Measurements from ENCODE around the gene TFPI2.
"Not testable (repeated sequence)": the region's sequence is repeated elsewhere in the genome, so short reads cannot be mapped to it uniquely, and the experiment has no call there.

The TFPI2 gene

GRCh38 chr7:93890464-93891068 is at the start of gene TFPI2:
TSS of gene TFPI2 (minus strand) at chr7:93890753. CDS start at chr7:93890678, 75 bp downstream.
- no peak for DNase-seq

- DNase-seq = no peak
These were observed 47.7 kb upstream of the TFPI2 start for GRCh38 chr7:93938293-93938692.

GRCh38 chr7:93937818-93938217 is 47.3 kb upstream of the TFPI2 start:
- no peak for DNase-seq

GRCh38 chr7:93935102-93935501 is 44.5 kb upstream of the TFPI2 start:
- DNase-seq = no peak

GRCh38 chr7:93933156-93933555 is 42.6 kb upstream of the TFPI2 start:
- no peak for DNase-seq

- DNase-seq = no peak
These were observed 41.1 kb upstream of the TFPI2 start for GRCh38 chr7:93931655-93932054.

- no peak for DNase-seq
These were observed 37.0 kb upstream of the TFPI2 start for GRCh38 chr7:93927585-93927984.

- no peak for DNase-seq
These were observed 36.2 kb upstream of the TFPI2 start for GRCh38 chr7:93926800-93927199.

- DNase-seq = no peak
These were observed 33.4 kb upstream of the TFPI2 start for GRCh38 chr7:93923942-93924341.

- DNase-seq = no peak
These were observed 32.7 kb upstream of the TFPI2 start for GRCh38 chr7:93923296-93923695.

GRCh38 chr7:93921607-93922566 is 31.3 kb upstream of the TFPI2 start, which contains the start of gene GNG11:
TSS of gene GNG11 (plus strand) at chr7:93921735. CDS start at chr7:93922138, 403 bp downstream.
- no peak for DNase-seq

- no peak for DNase-seq
These were observed 30.6 kb upstream of the TFPI2 start for GRCh38 chr7:93921186-93921585.

- no peak for DNase-seq
These were observed 30.1 kb upstream of the TFPI2 start for GRCh38 chr7:93920496-93921182.

GRCh38 chr7:93916315-93916714 is 25.8 kb upstream of the TFPI2 start:
- DNase-seq = not testable (repeated sequence)

GRCh38 chr7:93915888-93916287 is 25.3 kb upstream of the TFPI2 start:
- not testable (repeated sequence) for DNase-seq

- not testable (repeated sequence) for DNase-seq
These were observed 24.8 kb upstream of the TFPI2 start for GRCh38 chr7:93915206-93915842.

GRCh38 chr7:93914581-93915066 is 24.1 kb upstream of the TFPI2 start:
- DNase-seq = no peak

GRCh38 chr7:93913197-93913596 is 22.6 kb upstream of the TFPI2 start:
- DNase-seq = no peak

- DNase-seq = not testable (repeated sequence)
These were observed 21.1 kb upstream of the TFPI2 start for GRCh38 chr7:93911661-93912060.

GRCh38 chr7:93911242-93911641 is 20.7 kb upstream of the TFPI2 start:
- not testable (repeated sequence) for DNase-seq

GRCh38 chr7:93910076-93910994 is 19.8 kb upstream of the TFPI2 start:
- no peak for DNase-seq

- no peak for DNase-seq
These were observed 15.7 kb upstream of the TFPI2 start, which contains the start of gene GNGT1 for GRCh38 chr7:93906267-93906666. TSS of gene GNGT1 (plus strand) at chr7:93906567. CDS start at chr7:93906747, 180 bp downstream.

Data from hematopoietic multipotent progenitor cell treated with erythropoietin and hydrocortisone succinate and interleukin-3 and kit ligand, for 8 days (in vitro differentiated cells).